Activated T-cell treated with anti-CD3 and anti-CD28 coated beads for 48 hours (primary cell): ENCODE data around the gene RASD1.
"Not testable (repeated sequence)": the region's sequence is repeated elsewhere in the genome, so short reads cannot be mapped to it uniquely, and the experiment has no call there.

Experiments
- DNase-seq: peaks from one replicate; pipeline ENCODE4 v3.0.0-alpha.2; 2020; ENCODE audit warnings: low read depth

The RASD1 gene

GRCh38 chr17:17469358-17469757, 26.8 kb downstream of the RASD1 start:
- no peak for DNase-seq

GRCh38 chr17:17468217-17469010, 27.8 kb downstream of the RASD1 start:
- DNase-seq = no peak

GRCh38 chr17:17467720-17468119, 28.5 kb downstream of the RASD1 start:
- DNase-seq = no peak

GRCh38 chr17:17467016-17467415, 29.2 kb downstream of the RASD1 start:
- DNase-seq = no peak

GRCh38 chr17:17466511-17466910, 29.7 kb downstream of the RASD1 start:
- no peak for DNase-seq

- DNase-seq = not testable (repeated sequence)
These were observed 30.3 kb downstream of the RASD1 start for GRCh38 chr17:17465878-17466277.

GRCh38 chr17:17463821-17464220, 32.4 kb downstream of the RASD1 start:
- DNase-seq = no peak

- DNase-seq = no peak
These were observed 34.0 kb downstream of the RASD1 start for GRCh38 chr17:17462048-17462824.

- no peak for DNase-seq
These were observed 36.2 kb downstream of the RASD1 start for GRCh38 chr17:17460038-17460437.

- no peak for DNase-seq
These were observed 38.5 kb downstream of the RASD1 start for GRCh38 chr17:17457680-17458079.

- DNase-seq = no peak
These were observed 39.9 kb downstream of the RASD1 start for GRCh38 chr17:17456251-17456650.

- no peak for DNase-seq
These were observed 41.0 kb downstream of the RASD1 start for GRCh38 chr17:17455173-17455572.

- not testable (repeated sequence) for DNase-seq
These were observed 41.5 kb downstream of the RASD1 start for GRCh38 chr17:17454700-17455099.

GRCh38 chr17:17454276-17454675, 41.9 kb downstream of the RASD1 start:
- DNase-seq = no peak

- no peak for DNase-seq
These were observed 43.1 kb downstream of the RASD1 start for GRCh38 chr17:17453088-17453487.

GRCh38 chr17:17448723-17449122, 47.5 kb downstream of the RASD1 start:
- no peak for DNase-seq

GRCh38 chr17:17448076-17448475, 48.1 kb downstream of the RASD1 start:
- no peak for DNase-seq

- no peak for DNase-seq
These were observed 48.9 kb downstream of the RASD1 start for GRCh38 chr17:17447264-17447663.

- DNase-seq = no peak
These were observed 49.5 kb downstream of the RASD1 start for GRCh38 chr17:17446666-17447155.

- DNase-seq = no peak
These were observed 50.1 kb downstream of the RASD1 start for GRCh38 chr17:17445925-17446665.

- no peak for DNase-seq
These were observed 50.8 kb downstream of the RASD1 start for GRCh38 chr17:17445296-17445924.
